HEK293 (cell line): ENCODE measurements around the gene CSNK1A1.

Experiments
- CTCF ChIA-PET: fragments of 350-600 bp; formaldehyde crosslinking; extraction: SDS; loops from one replicate; lab custom pipeline; 2021; ENCODE audit warnings: antibody characterized with exemption; lab: Yijun Ruan, JAX
- POLR2A ChIA-PET: fragments of 300-600 bp; formaldehyde crosslinking; extraction: SDS; loops from one replicate; lab custom pipeline; 2020; ENCODE audit warnings: antibody characterized with exemption, inconsistent platforms; lab: Yijun Ruan, JAX
- H3K27ac ChIP-seq: fragments of 200-500 bp; sonication (Bioruptor generic); 2 replicates; pipeline ENCODE4 v1.5.1; 2014; ENCODE audit warnings: low read depth, low read length, control low read depth, inconsistent platforms; ENCODE audit errors: extremely low read depth
- H3K36me3 ChIP-seq, 2 experiments: fragments of 200-500 bp in 1 of 2; sonication (Bioruptor generic) in 1 of 2; 1 replicate in 1 of 2; 2 replicates in 1 of 2; pipeline ENCODE4 v1.5.1; 2014 to 2017; ENCODE audit warnings: inconsistent platforms in 2 of 2, low read length in 2 of 2; ENCODE audit not compliant: control insufficient read depth in 2 of 2, insufficient read depth in 1 of 2
- H3K4me1 ChIP-seq: fragments of 200-500 bp; sonication (Bioruptor generic); 2 replicates; pipeline ENCODE4 v1.5.1; 2014; ENCODE audit warnings: mild to moderate bottlenecking, low read length, inconsistent platforms; ENCODE audit not compliant: control insufficient read depth, insufficient read depth
- H3K4me3 ChIP-seq: 2 replicates; pipeline ENCODE4 v1.5.1; 2011; ENCODE audit warnings: low read depth, mild to moderate bottlenecking, control low read depth, low read length, moderate library complexity
- H3K9me3 ChIP-seq: fragments of 200-500 bp; sonication (Bioruptor generic); 2 replicates; pipeline ENCODE4 v1.5.1; 2014; ENCODE audit warnings: low read depth, low read length, inconsistent platforms; ENCODE audit not compliant: control insufficient read depth, insufficient read depth
- EGR2 ChIP-seq: fragments of 450-650 bp; formaldehyde crosslinking; IDR thresholded peaks from 2 replicates; pipeline ENCODE4 v1.5.1; 2016; ENCODE audit warnings: low read depth, missing biosample characterization, missing genetic modification characterization
- OSR2 ChIP-seq: fragments of 450-650 bp; formaldehyde crosslinking; IDR thresholded peaks from 2 replicates; pipeline ENCODE4 v1.5.1; 2016; ENCODE audit warnings: missing biosample characterization, missing genetic modification characterization
- PRDM1 ChIP-seq: fragments of 450-650 bp; formaldehyde crosslinking; IDR thresholded peaks from 2 replicates; pipeline ENCODE4; 2016; ENCODE audit warnings: missing biosample characterization, missing genetic modification characterization
- PRDM4 ChIP-seq: fragments of 450-650 bp; formaldehyde crosslinking; IDR thresholded peaks from 2 replicates; pipeline ENCODE4 v1.5.1; 2017; ENCODE audit warnings: missing biosample characterization, missing genetic modification characterization
- YY2 ChIP-seq: fragments of 450-650 bp; formaldehyde crosslinking; IDR thresholded peaks from 2 replicates; pipeline ENCODE4 v1.5.1; 2016; ENCODE audit warnings: missing biosample characterization, missing genetic modification characterization
- ZBTB26 ChIP-seq: fragments of 450-650 bp; formaldehyde crosslinking; optimal IDR thresholded peaks from 2 replicates; pipeline ENCODE3; 2016; ENCODE audit warnings: missing biosample characterization, mild to moderate bottlenecking, missing genetic modification characterization
- ZBTB7A ChIP-seq: fragments of 450-650 bp; formaldehyde crosslinking; IDR thresholded peaks from 2 replicates; pipeline ENCODE4 v1.5.1; 2016; ENCODE audit warnings: low read depth, missing biosample characterization, missing genetic modification characterization
- ZFP3 ChIP-seq: fragments of 450-650 bp; formaldehyde crosslinking; IDR thresholded peaks from 2 replicates; pipeline ENCODE4 v1.5.1; 2016; ENCODE audit warnings: low read depth, missing biosample characterization, missing genetic modification characterization
- ZNF114 ChIP-seq: fragments of 450-650 bp; formaldehyde crosslinking; IDR thresholded peaks from 2 replicates; pipeline ENCODE4 v1.5.0; 2017; ENCODE audit warnings: missing biosample characterization, missing genetic modification characterization
- ZNF18 ChIP-seq: fragments of 450-650 bp; formaldehyde crosslinking; IDR thresholded peaks from 2 replicates; pipeline ENCODE4 v1.5.1; 2016; ENCODE audit warnings: missing biosample characterization, missing genetic modification characterization
- ZNF184 ChIP-seq: fragments of 450-650 bp; IDR thresholded peaks from 2 replicates; pipeline ENCODE4 v1.5.1; 2018; ENCODE audit warnings: missing biosample characterization, mild to moderate bottlenecking, missing genetic modification characterization
- ZNF426 ChIP-seq: fragments of 450-650 bp; formaldehyde crosslinking; IDR thresholded peaks from 2 replicates; pipeline ENCODE4 v1.5.1; 2017; ENCODE audit warnings: missing biosample characterization, missing genetic modification characterization, mild to moderate bottlenecking, inconsistent platforms, moderate library complexity
- ZNF513 ChIP-seq: fragments of 450-650 bp; IDR thresholded peaks from 2 replicates; pipeline ENCODE4 v1.5.1; 2018; ENCODE audit warnings: missing biosample characterization, missing genetic modification characterization
- ZNF529 ChIP-seq: fragments of 450-650 bp; formaldehyde crosslinking; IDR thresholded peaks from 2 replicates; pipeline ENCODE4 v1.5.1; 2017; ENCODE audit warnings: missing genetic modification characterization, missing biosample characterization; ENCODE audit not compliant: insufficient replicate concordance
- ZNF596 ChIP-seq: fragments of 450-650 bp; IDR thresholded peaks from 2 replicates; pipeline ENCODE4 v1.5.0; 2018; ENCODE audit warnings: missing biosample characterization, mild to moderate bottlenecking, missing genetic modification characterization, moderate library complexity
- ZNF704 ChIP-seq: fragments of 450-650 bp; formaldehyde crosslinking; IDR thresholded peaks from 2 replicates; pipeline ENCODE4 v1.5.1; 2016; ENCODE audit warnings: missing biosample characterization, missing genetic modification characterization
- ZNF747 ChIP-seq: fragments of 450-650 bp; formaldehyde crosslinking; IDR thresholded peaks from 2 replicates; pipeline ENCODE4 v1.5.1; 2016; ENCODE audit warnings: missing biosample characterization, missing genetic modification characterization
- ZNF830 ChIP-seq: fragments of 450-650 bp; IDR thresholded peaks from 2 replicates; pipeline ENCODE4 v1.5.0; 2018; ENCODE audit warnings: missing biosample characterization, missing genetic modification characterization, low read depth, mild to moderate bottlenecking, moderate library complexity
- ZNF837 ChIP-seq: fragments of 450-650 bp; formaldehyde crosslinking; IDR thresholded peaks from 2 replicates; pipeline ENCODE4 v1.5.1; 2016; ENCODE audit warnings: missing biosample characterization, missing genetic modification characterization
- ZSCAN4 ChIP-seq: fragments of 450-650 bp; formaldehyde crosslinking; IDR thresholded peaks from 2 replicates; pipeline ENCODE4 v1.5.1; 2017; ENCODE audit warnings: missing biosample characterization, missing genetic modification characterization
- ZSCAN5A ChIP-seq: fragments of 450-650 bp; formaldehyde crosslinking; IDR thresholded peaks from 2 replicates; pipeline ENCODE4 v1.5.1; 2016; ENCODE audit warnings: missing biosample characterization, missing genetic modification characterization

CSNK1A1 gene

GRCh38 chr5:149546974-149547373, 4.3 kb downstream of the CSNK1A1 start:
- Histone ChIP-seq H3K27ac (no peak overlapping the region), H3K4me3 (no peak overlapping the region), H3K9me3 (no peaks in the 10 kb centered on the region), H3K36me3 (peaks cover 34 to 75% of the 10 kb centered on the region in 2 experiments)
- POLR2A ChIA-PET = no interaction called here
- CTCF ChIA-PET = interaction anchor here (1.1 to 1.6 kb wide), 2 partner anchors 15 to 112 kb away, joined by 3 to 5 read pairs; no protein-coding TSS in a partner anchor
- no peak for TF ChIP-seq ZNF114 (tag by site-specific recombination)
- TF ChIP-seq PRDM1 (tag by site-specific recombination) = 0 out of 2 replicates have a peak, but pooled peaks have one; percentile 15
- TF ChIP-seq ZBTB26 (tag by site-specific recombination) = no peak
- TF ChIP-seq OSR2 = 0 out of 2 replicates have a peak, but pooled peaks have one; percentile 34
- no peak for TF ChIP-seq ZNF18 (tag by site-specific recombination)
- TF ChIP-seq ZNF426 (tag by site-specific recombination) = no peak
- no peak for TF ChIP-seq ZNF747 (tag by site-specific recombination)
- no peak for TF ChIP-seq ZFP3 (tag by site-specific recombination)
- TF ChIP-seq ZNF837 (tag by site-specific recombination) = no peak
- no peak for TF ChIP-seq ZNF529
- TF ChIP-seq ZNF596 (tag by site-specific recombination) = no peak
- TF ChIP-seq ZNF830 (tag by site-specific recombination) = no peak
- no peak for TF ChIP-seq PRDM4 (tag by site-specific recombination)
- no peak for TF ChIP-seq YY2 (tag by site-specific recombination)
- TF ChIP-seq ZSCAN5A = no peak
- no peak for TF ChIP-seq ZBTB7A (tag by site-specific recombination)
- no peak for TF ChIP-seq ZNF704 (tag by site-specific recombination)
- TF ChIP-seq, all 188 proteins: peak for 2
- H3K4me1 ChIP-seq = peaks cover 22% of the 10 kb centered on the region

- Histone ChIP-seq H3K4me3 (no peak overlapping the region), H3K9me3 (no peaks in the 10 kb centered on the region), H3K36me3 (peaks cover 45 to 83% of the 10 kb centered on the region in 2 experiments), H3K27ac (no peak overlapping the region), H3K4me1 (peaks cover 23% of the 10 kb centered on the region)
- ChIA-PET CTCF (interaction anchor here (0.6 to 1.4 kb wide), 2 partner anchors 163 to 164 kb away, joined by 3 to 5 read pairs; no protein-coding TSS in a partner anchor), POLR2A (interaction anchor here (1.5 kb wide), 1 partner anchor 9 kb away, joined by 4 read pairs; no protein-coding TSS in a partner anchor)
- TF ChIP-seq ZNF184 (tag by site-specific recombination) = no peak
- TF ChIP-seq EGR2 (tag by site-specific recombination) = no peak
- TF ChIP-seq ZNF513 (tag by site-specific recombination) = no peak
- TF ChIP-seq ZSCAN4 = no peak
These were observed 5.9 kb downstream of the CSNK1A1 start for GRCh38 chr5:149545327-149545726.
